Mesenteric fat pad (tissue), 1 donor: ENCODE measurements around the gene EPB42. TPM values are rescaled to one million over a fixed set of nuclear protein-coding genes. Genes with fewer than 3 reads are reported as not detected.
A peak's percentile ranks its signal among the peaks of the same experiment; 100 is the strongest.
"Not testable (repeated sequence)": the region's sequence is repeated elsewhere in the genome, so short reads cannot be mapped to it uniquely, and the experiment has no call there.

Source experiments
- DNase-seq: peaks from one replicate; pipeline ENCODE4 v3.0.0-alpha.2; 2020; ENCODE audit warnings: low spot score
- total RNA-seq: library from RNA; stranded (reverse); fragmentation: NEBNext Ultra II Directional; extraction: Animal tissue kit (Norgen Biotek cat#: 25700); gene quantifications from one replicate; pipeline ENCODE4 v1.2.1, GENCODE V29; 2021
- donor health status: DM: yes; HTN: yes; CAD: no.

EPB42 gene
- total RNA-seq, 1 donor from 2014 or later, result 2.8 TPM

GRCh38 chr15:43213466-43213865 is 7.4 kb downstream of the EPB42 start:
- no peak for DNase-seq

- no peak for DNase-seq
These were observed 7.9 kb downstream of the EPB42 start for GRCh38 chr15:43212951-43213350.

- DNase-seq, result no peak
These were observed 8.5 kb downstream of the EPB42 start for GRCh38 chr15:43212299-43212698.

- no peak for DNase-seq
These were observed 9.5 kb downstream of the EPB42 start for GRCh38 chr15:43211224-43211735.

- DNase-seq, result no peak
These were observed 10.0 kb downstream of the EPB42 start for GRCh38 chr15:43210807-43211206.

GRCh38 chr15:43210172-43210745 is 10.6 kb downstream of the EPB42 start:
- DNase-seq, result no peak

GRCh38 chr15:43209059-43209824 is 11.6 kb downstream of the EPB42 start:
- DNase-seq, result no peak

- DNase-seq, result no peak
These were observed 12.5 kb downstream of the EPB42 start for GRCh38 chr15:43208052-43209002.

- DNase-seq, result no peak
These were observed 13.8 kb downstream of the EPB42 start for GRCh38 chr15:43207024-43207423.

GRCh38 chr15:43206054-43206453 is 14.8 kb downstream of the EPB42 start:
- DNase-seq, result no peak

- DNase-seq, result no peak
These were observed 16.6 kb downstream of the EPB42 start for GRCh38 chr15:43204016-43204901.

GRCh38 chr15:43199945-43200488 is 20.8 kb downstream of the EPB42 start:
- no peak for DNase-seq

GRCh38 chr15:43198992-43199391 is 21.8 kb downstream of the EPB42 start:
- peak; percentile 39 for DNase-seq

- DNase-seq, result peak; percentile 49
These were observed 22.3 kb downstream of the EPB42 start for GRCh38 chr15:43198556-43198955.

- DNase-seq, result not testable (repeated sequence)
These were observed 23.0 kb downstream of the EPB42 start for GRCh38 chr15:43197773-43198172.

GRCh38 chr15:43196760-43197548 is 23.9 kb downstream of the EPB42 start:
- peak; percentile 49 for DNase-seq

GRCh38 chr15:43194795-43195194 is 26.0 kb downstream of the EPB42 start:
- no peak for DNase-seq

- no peak for DNase-seq
These were observed 27.1 kb downstream of the EPB42 start for GRCh38 chr15:43193710-43194109.

- no peak for DNase-seq
These were observed 30.6 kb downstream of the EPB42 start for GRCh38 chr15:43190178-43190577.
